Trophoblast cell (in vitro differentiated cells and primary cell): ENCODE measurements around the gene DUSP10.

Experiments used
- DNase-seq, 2 donors: peaks; one replicate each; pipeline ENCODE4 v3.0.0-alpha.2; 2016
- H2AFZ ChIP-seq: 2 replicates; pipeline ENCODE4 v1.6.1; 2013; ENCODE audit warnings: low read length, moderate library complexity, mild to moderate bottlenecking; ENCODE audit not compliant: insufficient read depth, poor library complexity
- H2AK5ac ChIP-seq: 2 replicates; pipeline ENCODE4 v1.6.1; 2013; ENCODE audit warnings: mild to moderate bottlenecking, low read length
- H2BK120ac ChIP-seq: 2 replicates; pipeline ENCODE4 v1.6.1; 2013; ENCODE audit warnings: low read length, mild to moderate bottlenecking, moderate library complexity; ENCODE audit not compliant: insufficient read depth, poor library complexity
- H2BK12ac ChIP-seq: 2 replicates; pipeline ENCODE4 v1.6.1; 2013; ENCODE audit warnings: mild to moderate bottlenecking, low read length, moderate library complexity
- H2BK5ac ChIP-seq: 2 replicates; pipeline ENCODE4 v1.6.1; 2013; ENCODE audit warnings: low read length, low read depth, moderate library complexity, mild to moderate bottlenecking; ENCODE audit not compliant: poor library complexity
- H3K14ac ChIP-seq: 2 replicates; pipeline ENCODE4 v1.6.1; 2013; ENCODE audit warnings: mild to moderate bottlenecking, low read length
- H3K18ac ChIP-seq: 2 replicates; pipeline ENCODE4 v1.6.1; 2013; ENCODE audit warnings: mild to moderate bottlenecking, low read length
- H3K23ac ChIP-seq: 2 replicates; pipeline ENCODE4 v1.6.1; 2013; ENCODE audit warnings: low read length
- H3K27ac ChIP-seq: 2 replicates; pipeline ENCODE4 v1.5.1; 2013; ENCODE audit warnings: low read depth, mild to moderate bottlenecking, inconsistent platforms, low read length, moderate library complexity
- H3K27me3 ChIP-seq: 2 replicates; pipeline ENCODE4 v1.6.1; 2013; ENCODE audit warnings: inconsistent platforms, mild to moderate bottlenecking, low read length, moderate library complexity; ENCODE audit not compliant: insufficient read depth
- H3K36me3 ChIP-seq, 2 experiments: 1 replicate in 1 of 2; 2 replicates in 1 of 2; pipeline ENCODE4 v1.6.1; 2013; ENCODE audit warnings: low read length in 2 of 2, mild to moderate bottlenecking in 2 of 2, moderate library complexity in 1 of 2; ENCODE audit not compliant: insufficient read depth in 2 of 2, control insufficient read depth in 1 of 2
- H3K4ac ChIP-seq: 2 replicates; pipeline ENCODE4 v1.6.1; 2013; ENCODE audit warnings: low read depth, mild to moderate bottlenecking, low read length, moderate library complexity
- H3K4me1 ChIP-seq, 2 experiments: 1 replicate in 1 of 2; 2 replicates in 1 of 2; pipeline ENCODE4 v1.6.1; 2013; ENCODE audit warnings: low read length in 2 of 2, mild to moderate bottlenecking in 2 of 2, moderate library complexity in 1 of 2; ENCODE audit not compliant: insufficient read depth in 2 of 2, control insufficient read depth in 1 of 2
- H3K4me2 ChIP-seq: 2 replicates; pipeline ENCODE4 v1.6.1; 2013; ENCODE audit warnings: inconsistent platforms, mild to moderate bottlenecking, low read length, moderate library complexity
- H3K4me3 ChIP-seq: 2 replicates; pipeline ENCODE4 v1.5.1; 2013; ENCODE audit warnings: mild to moderate bottlenecking, low read depth, low read length, inconsistent platforms
- H3K79me1 ChIP-seq: one replicate; pipeline ENCODE4 v1.6.1; 2013; ENCODE audit warnings: low read length
- H3K79me2 ChIP-seq: 2 replicates; pipeline ENCODE4 v1.6.1; 2013; ENCODE audit warnings: low read length, mild to moderate bottlenecking; ENCODE audit not compliant: control insufficient read depth, insufficient read depth, poor library complexity
- H3K9ac ChIP-seq: 2 replicates; pipeline ENCODE4 v1.6.1; 2013; ENCODE audit warnings: mild to moderate bottlenecking, low read length
- H3K9me3 ChIP-seq: 2 replicates; pipeline ENCODE4 v1.6.1; 2013; ENCODE audit warnings: low read depth, mild to moderate bottlenecking, control low read depth, inconsistent platforms, low read length; ENCODE audit not compliant: insufficient read depth
- H4K12ac ChIP-seq: 2 replicates; pipeline ENCODE4 v1.6.1; 2013; ENCODE audit warnings: low read depth, mild to moderate bottlenecking, low read length, moderate library complexity
- H4K8ac ChIP-seq: 2 replicates; pipeline ENCODE4 v1.6.1; 2013; ENCODE audit warnings: low read depth, mild to moderate bottlenecking, low read length, moderate library complexity
- H4K91ac ChIP-seq: one replicate; pipeline ENCODE4 v1.6.1; 2013; ENCODE audit warnings: low read depth, mild to moderate bottlenecking, low read length, moderate library complexity
- WGBS: extraction: QIAGEN DNeasy Blood & Tissue Kit; methylation state at CpG from one replicate; pipeline ENCODE4 v1.1.7; 2013; ENCODE audit warnings: missing lambda C conversion rate; ENCODE audit not compliant: insufficient read length, insufficient coverage; ENCODE audit errors: extremely low coverage; 5-methylcytosine and 5-hydroxymethylcytosine counted together

DUSP10 gene

GRCh38 chr1:221739018-221739676 lies 2.7 kb downstream of the DUSP10 start:
- Histone ChIP-seq H2BK120ac (no peak overlapping the region), H2AFZ (no peak overlapping the region), H2BK5ac (no peak overlapping the region), H3K4me1 (peaks cover 3 to 12% of the 10 kb centered on the region in 2 experiments), H2AK5ac (no peak overlapping the region), H3K4me2 (no peak overlapping the region), H3K23ac (no peak overlapping the region), H3K9ac (no peak overlapping the region), H4K91ac (no peak overlapping the region), H4K8ac (no peak overlapping the region), H3K14ac (no peak overlapping the region), H3K79me2 (peaks cover 6% of the 10 kb centered on the region), H3K4ac (no peak overlapping the region), H4K12ac (no peak overlapping the region), H3K79me1 (peaks cover 14% of the 10 kb centered on the region), H3K9me3 (peaks cover 3% of the 10 kb centered on the region), H3K36me3 (peaks cover 2 to 16% of the 10 kb centered on the region in 2 experiments), H2BK12ac (no peak overlapping the region), H3K27me3 (no peaks in the 10 kb centered on the region), H3K27ac (no peak overlapping the region), H3K18ac (no peak overlapping the region), H3K4me3 (peak overlapping the region; percentile 21)
- DNase-seq: no peak
- no CpG with 5 or more reads among the region's 14 CpGs for WGBS

GRCh38 chr1:221736714-221737113 lies 5.2 kb downstream of the DUSP10 start:
- H3K9me3 ChIP-seq: peaks cover 3% of the 10 kb centered on the region

GRCh38 chr1:221735999-221736398 lies 5.9 kb downstream of the DUSP10 start:
- no peak overlapping the region for H2BK5ac ChIP-seq
- no peak overlapping the region for H2BK120ac ChIP-seq
- H3K4me1 ChIP-seq: peaks cover 0 to 9% of the 10 kb centered on the region in 2 experiments
- no CpG with 5 or more reads among the region's 2 CpGs for WGBS
- H2AFZ ChIP-seq: no peak overlapping the region
- no peak overlapping the region for H3K9ac ChIP-seq
- H3K27me3 ChIP-seq: no peaks in the 10 kb centered on the region
- H4K91ac ChIP-seq: no peak overlapping the region
- H4K8ac ChIP-seq: no peak overlapping the region
- H3K79me2 ChIP-seq: no peaks in the 10 kb centered on the region
- no peak overlapping the region for H2AK5ac ChIP-seq
- H3K23ac ChIP-seq: no peak overlapping the region
- H3K36me3 ChIP-seq: peaks cover 2 to 16% of the 10 kb centered on the region in 2 experiments
- no peak overlapping the region for H3K14ac ChIP-seq
- H3K27ac ChIP-seq: no peak overlapping the region
- H3K4ac ChIP-seq: no peak overlapping the region
- no peak for DNase-seq
- H3K9me3 ChIP-seq: peaks cover 3% of the 10 kb centered on the region
- no peak overlapping the region for H2BK12ac ChIP-seq
- no peak overlapping the region for H3K18ac ChIP-seq
- H3K4me2 ChIP-seq: no peak overlapping the region
- no peaks in the 10 kb centered on the region for H3K79me1 ChIP-seq
- H3K4me3 ChIP-seq: no peak overlapping the region
- no peak overlapping the region for H4K12ac ChIP-seq

More at GRCh38 chr1:221736714-221737113, 5.2 kb downstream of the DUSP10 start:
- H3K79me1 ChIP-seq: peaks cover 2% of the 10 kb centered on the region
- no peak overlapping the region for H3K18ac ChIP-seq
- H2AK5ac ChIP-seq: no peak overlapping the region
- H4K91ac ChIP-seq: no peak overlapping the region
- peaks cover 0 to 9% of the 10 kb centered on the region in 2 experiments for H3K4me1 ChIP-seq
- H4K12ac ChIP-seq: no peak overlapping the region
- no peak overlapping the region for H2BK120ac ChIP-seq
- no peaks in the 10 kb centered on the region for H3K27me3 ChIP-seq
- H4K8ac ChIP-seq: no peak overlapping the region
- no peaks in the 10 kb centered on the region for H3K79me2 ChIP-seq
- H2BK12ac ChIP-seq: no peak overlapping the region
- no peak overlapping the region for H3K4ac ChIP-seq
- no peak overlapping the region for H3K23ac ChIP-seq
- no CpG with 5 or more reads among the region's 8 CpGs for WGBS
- H2AFZ ChIP-seq: no peak overlapping the region
- DNase-seq: no peak
- no peak overlapping the region for H3K27ac ChIP-seq
- no peak overlapping the region for H3K14ac ChIP-seq
- H3K4me3 ChIP-seq: no peak overlapping the region
- H3K9ac ChIP-seq: no peak overlapping the region
- no peak overlapping the region for H3K4me2 ChIP-seq
- peaks cover 2 to 16% of the 10 kb centered on the region in 2 experiments for H3K36me3 ChIP-seq
- no peak overlapping the region for H2BK5ac ChIP-seq

GRCh38 chr1:221734187-221734586 lies 7.7 kb downstream of the DUSP10 start:
- H3K4me3 ChIP-seq: no peak overlapping the region
- no peak overlapping the region for H3K14ac ChIP-seq
- no peak overlapping the region for H3K23ac ChIP-seq
- no peak overlapping the region for H3K4me2 ChIP-seq
- no peaks in the 10 kb centered on the region for H3K27me3 ChIP-seq
- no peaks in the 10 kb centered on the region for H3K4me1 ChIP-seq
- H3K79me2 ChIP-seq: no peaks in the 10 kb centered on the region
- H3K27ac ChIP-seq: no peak overlapping the region
- no peak overlapping the region for H2AK5ac ChIP-seq
- DNase-seq: no peak
- H2BK5ac ChIP-seq: no peak overlapping the region
- no peak overlapping the region for H4K91ac ChIP-seq
- no peak overlapping the region for H4K12ac ChIP-seq
- H3K4ac ChIP-seq: no peak overlapping the region
- H3K9me3 ChIP-seq: peaks cover under 1% of the 10 kb centered on the region
- no peak overlapping the region for H4K8ac ChIP-seq
- H2AFZ ChIP-seq: no peak overlapping the region
- H3K9ac ChIP-seq: no peak overlapping the region
- no peak overlapping the region for H2BK12ac ChIP-seq
- H3K79me1 ChIP-seq: no peaks in the 10 kb centered on the region
- H2BK120ac ChIP-seq: no peak overlapping the region
- peaks cover 2 to 14% of the 10 kb centered on the region in 2 experiments for H3K36me3 ChIP-seq
- H3K18ac ChIP-seq: no peak overlapping the region
